HG03103 (cell line): Measurements from ENCODE around the gene TOMM20L.
A peak's percentile ranks its signal among the peaks of the same experiment; 100 is the strongest.
"Not testable (repeated sequence)": the region's sequence is repeated elsewhere in the genome, so short reads cannot be mapped to it uniquely, and the experiment has no call there.

Source experiments
- ATAC-seq: cut with Tn5 transposase; IDR thresholded peaks from one replicate; pipeline ENCODE4 v1.9.1; 2021; ENCODE audit warnings: low read depth; ENCODE audit not compliant: unreplicated experiment

The TOMM20L gene

GRCh38 chr14:58395812-58396788 lies at the start of gene TOMM20L:
Gene TOMM20L (plus strand): TSS chr14:58395930. CDS start chr14:58395958, 28 bp downstream.
- peak; percentile 92 for ATAC-seq

- no peak for ATAC-seq
These were observed 42.0 kb upstream of the TOMM20L start for GRCh38 chr14:58353516-58354299.

- ATAC-seq = no peak
These were observed 40.9 kb upstream of the TOMM20L start for GRCh38 chr14:58354808-58355207.

- ATAC-seq = no peak
These were observed 39.5 kb upstream of the TOMM20L start for GRCh38 chr14:58356268-58356667.

GRCh38 chr14:58362272-58362671 lies 33.5 kb upstream of the TOMM20L start:
- ATAC-seq = not testable (repeated sequence)

GRCh38 chr14:58362798-58363412 lies 32.8 kb upstream of the TOMM20L start:
- ATAC-seq = no peak

DNA sequence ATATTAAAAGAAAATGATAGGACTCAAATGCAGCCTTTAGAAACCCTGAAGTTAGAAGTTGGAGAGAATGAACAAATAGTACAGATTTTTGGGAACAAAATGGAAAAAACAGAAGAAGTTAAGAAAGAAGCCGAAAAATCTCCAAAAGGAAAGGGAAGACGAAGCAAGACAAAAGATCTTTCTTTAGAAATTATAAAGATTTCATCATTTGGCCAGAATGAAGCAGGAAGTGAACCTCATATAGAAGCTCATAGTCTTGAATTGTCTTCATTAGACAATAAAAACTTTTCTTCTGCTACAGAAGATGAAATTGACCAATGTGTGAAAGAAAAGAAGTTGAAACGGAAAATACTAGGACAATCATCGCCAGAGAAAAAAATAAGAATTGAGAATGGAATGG lies 31.4 kb upstream of the TOMM20L start:
- no peak for ATAC-seq

- ATAC-seq = no peak
These were observed 28.4 kb upstream of the TOMM20L start for GRCh38 chr14:58367296-58367695.

GRCh38 chr14:58368956-58369355 lies 26.8 kb upstream of the TOMM20L start:
- no peak for ATAC-seq

DNA sequence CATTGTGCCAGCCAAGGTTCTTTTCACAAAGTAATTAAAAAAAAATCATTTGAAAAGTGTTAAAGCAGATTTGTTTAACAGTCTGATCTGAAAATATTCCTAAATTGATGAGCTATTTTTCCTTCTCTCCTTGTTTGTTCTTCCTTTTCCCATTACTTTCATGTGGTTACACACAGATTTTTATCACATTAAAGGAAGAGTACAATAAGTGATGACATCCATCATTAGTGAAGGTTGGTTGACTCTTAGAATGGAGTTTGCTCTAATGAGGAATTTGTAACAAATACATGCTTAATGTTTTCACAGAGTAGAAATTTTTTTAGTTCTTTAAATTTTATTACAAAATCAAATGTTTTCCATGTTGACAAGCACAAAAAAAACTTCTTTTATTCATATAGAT lies 18.9 kb upstream of the TOMM20L start:
- no peak for ATAC-seq

GRCh38 chr14:58390830-58391229 lies 4.9 kb upstream of the TOMM20L start:
- no peak for ATAC-seq

- ATAC-seq = no peak
These were observed 243 bp upstream of the TOMM20L start for GRCh38 chr14:58395562-58395811.

GRCh38 chr14:58397156-58397555 lies 1.4 kb downstream of the TOMM20L start:
- ATAC-seq = no peak

GRCh38 chr14:58398495-58398894 lies 2.8 kb downstream of the TOMM20L start:
- ATAC-seq = no peak

- no peak for ATAC-seq
These were observed 3.2 kb downstream of the TOMM20L start for GRCh38 chr14:58398895-58399294.

DNA sequence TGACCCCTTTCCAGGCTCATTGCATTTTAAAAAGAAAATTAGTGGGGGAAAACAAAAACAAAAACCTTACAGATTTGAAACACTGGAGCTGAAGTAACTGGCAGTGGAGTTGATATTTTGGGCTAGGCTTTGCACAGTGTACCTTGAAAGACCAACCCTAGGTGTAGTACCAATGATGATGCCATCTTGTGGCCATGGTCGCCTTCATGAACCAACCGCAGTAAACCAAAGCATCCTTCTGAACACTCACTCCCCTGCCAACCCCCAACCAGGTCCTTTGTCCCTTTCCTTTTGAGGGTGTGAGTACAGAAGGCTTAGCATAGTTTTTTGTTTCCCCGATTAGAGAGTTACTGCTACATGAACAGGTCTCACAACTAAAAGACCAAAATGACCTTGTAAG lies 5.9 kb downstream of the TOMM20L start:
- no peak for ATAC-seq

DNA sequence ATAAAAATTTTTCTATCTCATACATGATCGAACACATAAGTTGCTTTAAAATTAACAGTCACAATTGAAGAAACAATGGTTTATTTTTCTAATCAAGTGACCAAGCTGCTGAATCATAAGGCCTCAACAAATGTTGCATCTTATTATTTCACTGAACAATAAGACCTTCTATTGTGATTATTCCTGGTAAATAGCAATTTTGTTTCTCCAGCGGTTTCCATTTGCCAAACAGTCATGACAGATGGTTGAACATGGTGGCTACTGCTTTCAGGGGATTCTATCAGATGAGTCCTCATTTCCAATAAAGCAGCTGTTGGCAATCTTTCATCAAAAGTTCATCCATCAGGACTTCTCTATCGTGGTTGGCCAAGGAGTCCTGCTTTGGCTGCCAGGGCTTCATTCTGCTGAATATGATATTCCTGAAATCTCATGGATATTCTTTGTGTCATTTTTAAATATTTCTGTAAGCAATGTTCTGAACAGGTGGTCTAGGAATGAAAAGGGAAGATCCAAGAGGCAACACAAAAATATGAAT lies 13.0 kb downstream of the TOMM20L start:
- ATAC-seq = no peak

- no peak for ATAC-seq
These were observed 19.1 kb downstream of the TOMM20L start for GRCh38 chr14:58414845-58415244.

- ATAC-seq = no peak
These were observed 20.2 kb downstream of the TOMM20L start for GRCh38 chr14:58415636-58416547.

DNA sequence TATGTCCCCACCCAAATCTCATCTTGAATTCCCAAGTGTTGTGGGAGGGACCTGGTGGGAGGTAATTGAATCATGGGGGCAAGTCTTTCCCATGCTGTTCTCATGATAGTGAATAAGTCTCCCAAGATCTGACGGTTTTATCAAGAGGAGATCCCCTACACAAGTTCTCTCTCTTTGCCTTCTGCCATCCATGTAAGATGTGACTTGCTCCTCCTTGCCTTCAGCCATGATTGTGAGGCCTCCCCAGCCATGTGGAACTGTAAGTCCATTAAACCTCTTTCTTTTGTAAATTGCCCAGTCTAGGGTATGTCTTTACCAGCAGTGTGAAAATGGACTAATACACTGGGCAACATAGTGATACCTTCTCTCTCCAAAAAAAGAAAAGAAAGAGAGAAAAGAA lies 21.2 kb downstream of the TOMM20L start:
- ATAC-seq = not testable (repeated sequence)
